GM23338 (cell line): Measurements from ENCODE around the gene FKBP10. TPM values are rescaled to one million over a fixed set of nuclear protein-coding genes. Genes with fewer than 3 reads are reported as not detected.

Source experiments
- ATAC-seq: fragments of 200-7000 bp; cut with Tn5 transposase; 3 replicates; pipeline ENCODE4 v1.9.1; 2020
- DNase-seq: peaks from one replicate; pipeline ENCODE4 v3.0.0-alpha.2; 2015; ENCODE audit warnings: low spot score
- H2AFZ ChIP-seq: fragments of 200-600 bp; sonication (generic); 2 replicates; pipeline ENCODE4 v1.8.0; 2016; ENCODE audit warnings: antibody characterized with exemption, mild to moderate bottlenecking, moderate library complexity
- H3F3A ChIP-seq: fragments of 200-600 bp; sonication (generic); replicated peaks from 2 replicates; pipeline ENCODE4 v1.8.0; 2017; ENCODE audit warnings: antibody characterized with exemption, mixed run types, low read depth
- H3K27ac ChIP-seq: fragments of 200-600 bp; sonication (generic); 2 replicates; pipeline ENCODE4 v1.6.1; 2016; ENCODE audit warnings: low read depth
- H3K27me3 ChIP-seq: fragments of 200-600 bp; sonication (generic); 2 replicates; pipeline ENCODE4 v1.8.0; 2016; ENCODE audit warnings: mild to moderate bottlenecking, mixed run types, moderate library complexity; ENCODE audit not compliant: insufficient read depth
- H3K36me3 ChIP-seq: fragments of 200-600 bp; sonication (generic); 2 replicates; pipeline ENCODE4 v1.8.0; 2016; ENCODE audit warnings: mild to moderate bottlenecking; ENCODE audit not compliant: insufficient read depth
- H3K4me1 ChIP-seq: fragments of 200-600 bp; sonication (generic); 2 replicates; pipeline ENCODE4 v1.8.0; 2016; ENCODE audit warnings: mild to moderate bottlenecking, moderate library complexity; ENCODE audit not compliant: insufficient read depth
- H3K4me2 ChIP-seq: fragments of 200-600 bp; sonication (generic); 2 replicates; pipeline ENCODE4 v1.7.1; 2017; ENCODE audit warnings: mixed run types
- H3K4me3 ChIP-seq: fragments of 200-600 bp; sonication (generic); 2 replicates; pipeline ENCODE4 v1.6.1; 2016; ENCODE audit warnings: mixed run types
- H3K79me2 ChIP-seq: fragments of 200-600 bp; sonication (generic); replicated peaks from 2 replicates; pipeline ENCODE4 v1.8.0; 2017; ENCODE audit warnings: mild to moderate bottlenecking; ENCODE audit not compliant: insufficient read depth
- H3K9me2 ChIP-seq: fragments of 200-600 bp; sonication (generic); 2 replicates; pipeline ENCODE4 v1.8.0; 2017; ENCODE audit not compliant: insufficient read depth
- H4K20me1 ChIP-seq: fragments of 200-600 bp; sonication (generic); replicated peaks from 2 replicates; pipeline ENCODE4 v1.8.0; 2017; ENCODE audit warnings: mild to moderate bottlenecking; ENCODE audit not compliant: insufficient read depth
- H3K27ac Mint-ChIP-seq: 2 replicates; pipeline ENCODE4 v1.8.0; 2020; ENCODE audit warnings: inconsistent platforms, mild to moderate bottlenecking, moderate library complexity, mixed read lengths
- H3K27me3 Mint-ChIP-seq: 3 replicates; pipeline ENCODE4 v1.8.0; 2022; ENCODE audit warnings: low read depth, mild to moderate bottlenecking, moderate library complexity, mixed read lengths, inconsistent platforms; ENCODE audit not compliant: insufficient read depth, poor library complexity
- H3K36me3 Mint-ChIP-seq: 3 replicates; pipeline ENCODE4 v1.8.0; 2021; ENCODE audit warnings: low read depth, mild to moderate bottlenecking, inconsistent platforms, moderate library complexity, mixed read lengths
- H3K4me1 Mint-ChIP-seq: 3 replicates; pipeline ENCODE4 v1.8.0; 2020; ENCODE audit warnings: mild to moderate bottlenecking, inconsistent platforms, mixed read lengths
- H3K4me3 Mint-ChIP-seq: 3 replicates; pipeline ENCODE4 v1.8.0; 2021; ENCODE audit warnings: moderate library complexity, mild to moderate bottlenecking, inconsistent platforms, mixed read lengths
- H3K9me3 Mint-ChIP-seq: 3 replicates; pipeline ENCODE4 v1.8.0; 2020; ENCODE audit warnings: moderate library complexity, mild to moderate bottlenecking, inconsistent platforms, mixed read lengths
- EZH2phosphoT487 ChIP-seq: fragments of 200-600 bp; sonication (generic); IDR thresholded peaks from one replicate; pipeline ENCODE4 v1.8.1; 2018; ENCODE audit warnings: antibody characterized with exemption; ENCODE audit not compliant: unreplicated experiment
- JUNB ChIP-seq: IDR thresholded peaks from one replicate; pipeline ENCODE4 v1.6.1; 2016; ENCODE audit warnings: antibody characterized with exemption; ENCODE audit not compliant: unreplicated experiment
- NANOG ChIP-seq: IDR thresholded peaks from 2 replicates; pipeline ENCODE4 v1.6.1; 2016; ENCODE audit warnings: antibody characterized with exemption, borderline replicate concordance
- POLR2AphosphoS5 ChIP-seq: IDR thresholded peaks from 2 replicates; pipeline ENCODE4 v1.6.1; 2016; ENCODE audit warnings: antibody characterized with exemption, low read depth
- STAT1 ChIP-seq: IDR thresholded peaks from one replicate; pipeline ENCODE4 v1.6.1; 2016; ENCODE audit warnings: antibody characterized with exemption; ENCODE audit not compliant: unreplicated experiment
- ZNF114 ChIP-seq: fragments of 250-450 bp; sonication (Bioruptor Pico); IDR thresholded peaks from 2 replicates; pipeline ENCODE4 v1.5.0; 2020; ENCODE audit warnings: mild to moderate bottlenecking, moderate library complexity
- polyA plus RNA-seq: library from polyadenylated mRNA; unstranded; fragments of >200 nt; fragmentation: Nextera tagmentation; extraction: Ambion mirVana; gene quantifications from 2 replicates; pipeline ENCODE4 v1.2.1, GENCODE V29; 2016
- total RNA-seq: library from RNA; depleted of rRNA; stranded (reverse); fragments of >200 nt; shearing (Covaris generic); gene quantifications from 2 replicates; pipeline ENCODE4 v1.2.3, GENCODE V29; 2014
- TF ChIP-seq, protein P1 (sequence below): IDR thresholded peaks from one replicate; pipeline ENCODE4 v1.6.1; 2018; ENCODE audit warnings: antibody characterized with exemption; ENCODE audit not compliant: unreplicated experiment
- TF ChIP-seq, protein P2 (sequence below): IDR thresholded peaks from 2 replicates; pipeline ENCODE4 v1.6.1; 2016; ENCODE audit warnings: antibody characterized with exemption
- TF ChIP-seq, protein P3 (sequence below): fragments of 250-450 bp; sonication (Bioruptor Pico); IDR thresholded peaks from 2 replicates; pipeline ENCODE4 v1.5.0; 2020; ENCODE audit warnings: mild to moderate bottlenecking, moderate library complexity
- TF ChIP-seq, protein P4 (sequence below), 2 experiments: fragments of 200-600 bp in 1 of 2; sonication (generic) in 1 of 2; conservative IDR thresholded peaks; 2 replicates each; pipeline versions ENCODE4 v1.5.1 to v1.6.1; 2016 to 2017; ENCODE audit warnings: antibody characterized with exemption in 2 of 2, low read depth in 2 of 2, mild to moderate bottlenecking in 2 of 2, moderate library complexity in 1 of 2

The FKBP10 gene
- total and polyA plus RNA-seq, 2 experiments from 2014 or later: 26.2 to 151 TPM

DNA sequence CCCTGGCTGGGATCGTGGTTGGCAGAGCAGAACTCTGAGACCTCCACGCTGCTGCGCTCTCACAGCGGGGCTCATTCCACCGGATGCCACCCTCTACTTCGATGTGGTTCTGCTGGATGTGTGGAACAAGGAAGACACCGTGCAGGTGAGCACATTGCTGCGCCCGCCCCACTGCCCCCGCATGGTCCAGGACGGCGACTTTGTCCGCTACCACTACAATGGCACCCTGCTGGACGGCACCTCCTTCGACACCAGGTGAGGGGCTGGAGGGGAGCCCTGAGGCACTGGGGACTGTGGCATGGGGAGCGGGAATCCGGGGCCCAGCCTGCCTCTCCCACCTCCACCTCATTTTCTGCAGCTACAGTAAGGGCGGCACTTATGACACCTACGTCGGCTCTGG lies 5.2 kb downstream of the FKBP10 start:
- TF ChIP-seq POLR2AphosphoS5 (no peak), ZNF114 (CRISPR knock-in tag) (no peak), JUNB (no peak), STAT1 (no peak), EZH2phosphoT487 (no peak), NANOG (no peak)
- TF ChIP-seq, protein P1, sequence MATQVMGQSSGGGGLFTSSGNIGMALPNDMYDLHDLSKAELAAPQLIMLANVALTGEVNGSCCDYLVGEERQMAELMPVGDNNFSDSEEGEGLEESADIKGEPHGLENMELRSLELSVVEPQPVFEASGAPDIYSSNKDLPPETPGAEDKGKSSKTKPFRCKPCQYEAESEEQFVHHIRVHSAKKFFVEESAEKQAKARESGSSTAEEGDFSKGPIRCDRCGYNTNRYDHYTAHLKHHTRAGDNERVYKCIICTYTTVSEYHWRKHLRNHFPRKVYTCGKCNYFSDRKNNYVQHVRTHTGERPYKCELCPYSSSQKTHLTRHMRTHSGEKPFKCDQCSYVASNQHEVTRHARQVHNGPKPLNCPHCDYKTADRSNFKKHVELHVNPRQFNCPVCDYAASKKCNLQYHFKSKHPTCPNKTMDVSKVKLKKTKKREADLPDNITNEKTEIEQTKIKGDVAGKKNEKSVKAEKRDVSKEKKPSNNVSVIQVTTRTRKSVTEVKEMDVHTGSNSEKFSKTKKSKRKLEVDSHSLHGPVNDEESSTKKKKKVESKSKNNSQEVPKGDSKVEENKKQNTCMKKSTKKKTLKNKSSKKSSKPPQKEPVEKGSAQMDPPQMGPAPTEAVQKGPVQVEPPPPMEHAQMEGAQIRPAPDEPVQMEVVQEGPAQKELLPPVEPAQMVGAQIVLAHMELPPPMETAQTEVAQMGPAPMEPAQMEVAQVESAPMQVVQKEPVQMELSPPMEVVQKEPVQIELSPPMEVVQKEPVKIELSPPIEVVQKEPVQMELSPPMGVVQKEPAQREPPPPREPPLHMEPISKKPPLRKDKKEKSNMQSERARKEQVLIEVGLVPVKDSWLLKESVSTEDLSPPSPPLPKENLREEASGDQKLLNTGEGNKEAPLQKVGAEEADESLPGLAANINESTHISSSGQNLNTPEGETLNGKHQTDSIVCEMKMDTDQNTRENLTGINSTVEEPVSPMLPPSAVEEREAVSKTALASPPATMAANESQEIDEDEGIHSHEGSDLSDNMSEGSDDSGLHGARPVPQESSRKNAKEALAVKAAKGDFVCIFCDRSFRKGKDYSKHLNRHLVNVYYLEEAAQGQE: no peak
- TF ChIP-seq, protein P2, sequence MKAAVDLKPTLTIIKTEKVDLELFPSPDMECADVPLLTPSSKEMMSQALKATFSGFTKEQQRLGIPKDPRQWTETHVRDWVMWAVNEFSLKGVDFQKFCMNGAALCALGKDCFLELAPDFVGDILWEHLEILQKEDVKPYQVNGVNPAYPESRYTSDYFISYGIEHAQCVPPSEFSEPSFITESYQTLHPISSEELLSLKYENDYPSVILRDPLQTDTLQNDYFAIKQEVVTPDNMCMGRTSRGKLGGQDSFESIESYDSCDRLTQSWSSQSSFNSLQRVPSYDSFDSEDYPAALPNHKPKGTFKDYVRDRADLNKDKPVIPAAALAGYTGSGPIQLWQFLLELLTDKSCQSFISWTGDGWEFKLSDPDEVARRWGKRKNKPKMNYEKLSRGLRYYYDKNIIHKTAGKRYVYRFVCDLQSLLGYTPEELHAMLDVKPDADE: no peak
- Histone ChIP-seq H3K27me3 (no peaks in the 10 kb centered on the region), H3K27ac (no peak overlapping the region), H3K79me2 (peaks cover 36% of the 10 kb centered on the region), H3K4me2 (no peak overlapping the region), H3K36me3 (peaks cover 4% of the 10 kb centered on the region; the same call in 1 of the 2 replicates), H3K9me2 (no peaks in the 10 kb centered on the region), H4K20me1 (no peaks in the 10 kb centered on the region; the same call in 1 of the 2 replicates), H3K4me3 (no peak overlapping the region), H2AFZ (no peak overlapping the region), H3K4me1 (peaks cover 36% of the 10 kb centered on the region), H3F3A (peaks cover 18% of the 10 kb centered on the region)
- no peak for DNase-seq
- H3K9me3 Mint-ChIP-seq: no peaks in the 10 kb centered on the region
- ATAC-seq: no peak
- peak overlapping the region; percentile 23; the same call in 1 of the 3 replicates for H3K4me3 Mint-ChIP-seq
- peaks cover 17% of the 10 kb centered on the region for H3K27me3 Mint-ChIP-seq
- peaks cover 46% of the 10 kb centered on the region for H3K36me3 Mint-ChIP-seq
- H3K4me1 Mint-ChIP-seq: peaks cover 26% of the 10 kb centered on the region
- no peak overlapping the region for H3K27ac Mint-ChIP-seq

DNA sequence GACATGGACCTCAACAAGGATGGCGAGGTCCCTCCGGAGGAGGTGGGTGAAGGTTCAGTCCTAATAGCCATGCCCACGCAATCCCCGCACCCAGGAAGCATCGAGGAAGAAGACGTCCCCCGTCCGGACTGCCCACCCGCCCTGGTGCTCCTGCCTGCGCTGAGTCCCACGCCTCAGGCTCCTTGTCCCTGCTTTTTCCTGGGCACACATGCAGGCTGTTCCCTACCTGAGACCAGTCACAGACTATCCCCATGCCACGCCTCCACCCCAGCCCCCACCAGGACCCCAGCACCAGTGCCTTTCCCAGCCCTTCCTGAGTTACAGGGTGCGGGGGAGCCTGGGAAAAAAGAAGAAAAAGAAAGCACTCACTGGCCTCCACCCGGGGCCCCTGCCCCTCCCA lies 9.0 kb downstream of the FKBP10 start:
- Histone ChIP-seq H3K27me3 (no peaks in the 10 kb centered on the region), H3K9me2 (no peaks in the 10 kb centered on the region), H2AFZ (no peak overlapping the region), H3K36me3 (peaks cover 8% of the 10 kb centered on the region), H4K20me1 (no peaks in the 10 kb centered on the region; the same call in 1 of the 2 replicates), H3K4me2 (no peak overlapping the region), H3K79me2 (no peaks in the 10 kb centered on the region; the same call in 1 of the 2 replicates), H3K27ac (no peak overlapping the region), H3K4me1 (peaks cover 15% of the 10 kb centered on the region), H3F3A (0 out of 2 replicates have a peak, but pooled peaks cover 11% of the 10 kb centered on the region), H3K4me3 (no peak overlapping the region)
- Mint-ChIP-seq H3K4me1 (peaks cover 19% of the 10 kb centered on the region), H3K36me3 (peaks cover 60% of the 10 kb centered on the region), H3K27ac (no peak overlapping the region), H3K9me3 (no peaks in the 10 kb centered on the region), H3K27me3 (peaks cover 18% of the 10 kb centered on the region), H3K4me3 (no peak overlapping the region)
- ATAC-seq (no peak), DNase-seq (no peak)
- TF ChIP-seq, protein P3, sequence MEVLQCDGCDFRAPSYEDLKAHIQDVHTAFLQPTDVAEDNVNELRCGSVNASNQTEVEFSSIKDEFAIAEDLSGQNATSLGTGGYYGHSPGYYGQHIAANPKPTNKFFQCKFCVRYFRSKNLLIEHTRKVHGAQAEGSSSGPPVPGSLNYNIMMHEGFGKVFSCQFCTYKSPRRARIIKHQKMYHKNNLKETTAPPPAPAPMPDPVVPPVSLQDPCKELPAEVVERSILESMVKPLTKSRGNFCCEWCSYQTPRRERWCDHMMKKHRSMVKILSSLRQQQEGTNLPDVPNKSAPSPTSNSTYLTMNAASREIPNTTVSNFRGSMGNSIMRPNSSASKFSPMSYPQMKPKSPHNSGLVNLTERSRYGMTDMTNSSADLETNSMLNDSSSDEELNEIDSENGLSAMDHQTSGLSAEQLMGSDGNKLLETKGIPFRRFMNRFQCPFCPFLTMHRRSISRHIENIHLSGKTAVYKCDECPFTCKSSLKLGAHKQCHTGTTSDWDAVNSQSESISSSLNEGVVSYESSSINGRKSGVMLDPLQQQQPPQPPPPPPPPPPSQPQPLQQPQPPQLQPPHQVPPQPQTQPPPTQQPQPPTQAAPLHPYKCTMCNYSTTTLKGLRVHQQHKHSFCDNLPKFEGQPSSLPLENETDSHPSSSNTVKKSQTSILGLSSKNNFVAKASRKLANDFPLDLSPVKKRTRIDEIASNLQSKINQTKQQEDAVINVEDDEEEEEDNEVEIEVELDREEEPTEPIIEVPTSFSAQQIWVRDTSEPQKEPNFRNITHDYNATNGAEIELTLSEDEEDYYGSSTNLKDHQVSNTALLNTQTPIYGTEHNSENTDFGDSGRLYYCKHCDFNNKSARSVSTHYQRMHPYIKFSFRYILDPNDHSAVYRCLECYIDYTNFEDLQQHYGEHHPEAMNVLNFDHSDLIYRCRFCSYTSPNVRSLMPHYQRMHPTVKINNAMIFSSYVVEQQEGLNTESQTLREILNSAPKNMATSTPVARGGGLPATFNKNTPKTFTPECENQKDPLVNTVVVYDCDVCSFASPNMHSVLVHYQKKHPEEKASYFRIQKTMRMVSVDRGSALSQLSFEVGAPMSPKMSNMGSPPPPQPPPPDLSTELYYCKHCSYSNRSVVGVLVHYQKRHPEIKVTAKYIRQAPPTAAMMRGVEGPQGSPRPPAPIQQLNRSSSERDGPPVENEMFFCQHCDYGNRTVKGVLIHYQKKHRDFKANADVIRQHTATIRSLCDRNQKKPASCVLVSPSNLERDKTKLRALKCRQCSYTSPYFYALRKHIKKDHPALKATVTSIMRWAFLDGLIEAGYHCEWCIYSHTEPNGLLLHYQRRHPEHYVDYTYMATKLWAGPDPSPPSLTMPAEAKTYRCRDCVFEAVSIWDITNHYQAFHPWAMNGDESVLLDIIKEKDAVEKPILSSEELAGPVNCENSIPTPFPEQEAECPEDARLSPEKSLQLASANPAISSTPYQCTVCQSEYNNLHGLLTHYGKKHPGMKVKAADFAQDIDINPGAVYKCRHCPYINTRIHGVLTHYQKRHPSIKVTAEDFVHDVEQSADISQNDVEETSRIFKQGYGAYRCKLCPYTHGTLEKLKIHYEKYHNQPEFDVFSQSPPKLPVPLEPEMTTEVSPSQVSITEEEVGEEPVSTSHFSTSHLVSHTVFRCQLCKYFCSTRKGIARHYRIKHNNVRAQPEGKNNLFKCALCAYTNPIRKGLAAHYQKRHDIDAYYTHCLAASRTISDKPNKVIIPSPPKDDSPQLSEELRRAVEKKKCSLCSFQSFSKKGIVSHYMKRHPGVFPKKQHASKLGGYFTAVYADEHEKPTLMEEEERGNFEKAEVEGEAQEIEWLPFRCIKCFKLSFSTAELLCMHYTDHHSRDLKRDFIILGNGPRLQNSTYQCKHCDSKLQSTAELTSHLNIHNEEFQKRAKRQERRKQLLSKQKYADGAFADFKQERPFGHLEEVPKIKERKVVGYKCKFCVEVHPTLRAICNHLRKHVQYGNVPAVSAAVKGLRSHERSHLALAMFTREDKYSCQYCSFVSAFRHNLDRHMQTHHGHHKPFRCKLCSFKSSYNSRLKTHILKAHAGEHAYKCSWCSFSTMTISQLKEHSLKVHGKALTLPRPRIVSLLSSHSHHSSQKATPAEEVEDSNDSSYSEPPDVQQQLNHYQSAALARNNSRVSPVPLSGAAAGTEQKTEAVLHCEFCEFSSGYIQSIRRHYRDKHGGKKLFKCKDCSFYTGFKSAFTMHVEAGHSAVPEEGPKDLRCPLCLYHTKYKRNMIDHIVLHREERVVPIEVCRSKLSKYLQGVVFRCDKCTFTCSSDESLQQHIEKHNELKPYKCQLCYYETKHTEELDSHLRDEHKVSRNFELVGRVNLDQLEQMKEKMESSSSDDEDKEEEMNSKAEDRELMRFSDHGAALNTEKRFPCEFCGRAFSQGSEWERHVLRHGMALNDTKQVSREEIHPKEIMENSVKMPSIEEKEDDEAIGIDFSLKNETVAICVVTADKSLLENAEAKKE: no peak
- TF ChIP-seq, protein P4, sequence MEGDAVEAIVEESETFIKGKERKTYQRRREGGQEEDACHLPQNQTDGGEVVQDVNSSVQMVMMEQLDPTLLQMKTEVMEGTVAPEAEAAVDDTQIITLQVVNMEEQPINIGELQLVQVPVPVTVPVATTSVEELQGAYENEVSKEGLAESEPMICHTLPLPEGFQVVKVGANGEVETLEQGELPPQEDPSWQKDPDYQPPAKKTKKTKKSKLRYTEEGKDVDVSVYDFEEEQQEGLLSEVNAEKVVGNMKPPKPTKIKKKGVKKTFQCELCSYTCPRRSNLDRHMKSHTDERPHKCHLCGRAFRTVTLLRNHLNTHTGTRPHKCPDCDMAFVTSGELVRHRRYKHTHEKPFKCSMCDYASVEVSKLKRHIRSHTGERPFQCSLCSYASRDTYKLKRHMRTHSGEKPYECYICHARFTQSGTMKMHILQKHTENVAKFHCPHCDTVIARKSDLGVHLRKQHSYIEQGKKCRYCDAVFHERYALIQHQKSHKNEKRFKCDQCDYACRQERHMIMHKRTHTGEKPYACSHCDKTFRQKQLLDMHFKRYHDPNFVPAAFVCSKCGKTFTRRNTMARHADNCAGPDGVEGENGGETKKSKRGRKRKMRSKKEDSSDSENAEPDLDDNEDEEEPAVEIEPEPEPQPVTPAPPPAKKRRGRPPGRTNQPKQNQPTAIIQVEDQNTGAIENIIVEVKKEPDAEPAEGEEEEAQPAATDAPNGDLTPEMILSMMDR (conservative IDR thresholded peaks at IDR 0.05; ENCODE audit: low read depth in 2 of 2): no peak
- no peak for TF ChIP-seq NANOG
